Measurements from ENCODE around the gene PXDC1.

Gene PXDC1

DNA sequence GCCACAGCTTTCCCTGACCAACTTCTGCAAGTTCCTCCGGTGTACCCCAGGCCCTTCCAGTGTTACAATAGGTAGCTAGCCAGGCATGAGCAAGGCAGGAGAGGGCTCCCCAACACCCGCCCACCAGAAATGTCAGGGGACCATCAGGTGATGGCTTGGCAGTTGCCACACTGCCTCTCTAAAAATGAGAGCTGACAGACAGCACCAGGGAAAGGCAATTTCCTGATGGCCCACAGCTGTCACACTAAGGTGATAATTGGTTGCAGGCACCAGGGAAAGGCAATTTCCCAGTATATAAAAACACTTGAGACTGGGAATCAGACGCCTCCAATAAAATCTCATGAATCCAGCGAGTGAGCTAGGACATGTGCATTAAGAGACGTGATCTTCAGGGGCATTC lies 49.9 kb downstream of the PXDC1 start:
- no peak overlapping the region for H3K4me3 ChIP-seq (ENCODE audit: low read depth, low read length)
- TF ChIP-seq, protein P1, sequence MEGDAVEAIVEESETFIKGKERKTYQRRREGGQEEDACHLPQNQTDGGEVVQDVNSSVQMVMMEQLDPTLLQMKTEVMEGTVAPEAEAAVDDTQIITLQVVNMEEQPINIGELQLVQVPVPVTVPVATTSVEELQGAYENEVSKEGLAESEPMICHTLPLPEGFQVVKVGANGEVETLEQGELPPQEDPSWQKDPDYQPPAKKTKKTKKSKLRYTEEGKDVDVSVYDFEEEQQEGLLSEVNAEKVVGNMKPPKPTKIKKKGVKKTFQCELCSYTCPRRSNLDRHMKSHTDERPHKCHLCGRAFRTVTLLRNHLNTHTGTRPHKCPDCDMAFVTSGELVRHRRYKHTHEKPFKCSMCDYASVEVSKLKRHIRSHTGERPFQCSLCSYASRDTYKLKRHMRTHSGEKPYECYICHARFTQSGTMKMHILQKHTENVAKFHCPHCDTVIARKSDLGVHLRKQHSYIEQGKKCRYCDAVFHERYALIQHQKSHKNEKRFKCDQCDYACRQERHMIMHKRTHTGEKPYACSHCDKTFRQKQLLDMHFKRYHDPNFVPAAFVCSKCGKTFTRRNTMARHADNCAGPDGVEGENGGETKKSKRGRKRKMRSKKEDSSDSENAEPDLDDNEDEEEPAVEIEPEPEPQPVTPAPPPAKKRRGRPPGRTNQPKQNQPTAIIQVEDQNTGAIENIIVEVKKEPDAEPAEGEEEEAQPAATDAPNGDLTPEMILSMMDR (IDR thresholded peaks at IDR 0.05; ENCODE audit: borderline replicate concordance, insufficient read depth, low read depth, low read length), result no peak

DNA sequence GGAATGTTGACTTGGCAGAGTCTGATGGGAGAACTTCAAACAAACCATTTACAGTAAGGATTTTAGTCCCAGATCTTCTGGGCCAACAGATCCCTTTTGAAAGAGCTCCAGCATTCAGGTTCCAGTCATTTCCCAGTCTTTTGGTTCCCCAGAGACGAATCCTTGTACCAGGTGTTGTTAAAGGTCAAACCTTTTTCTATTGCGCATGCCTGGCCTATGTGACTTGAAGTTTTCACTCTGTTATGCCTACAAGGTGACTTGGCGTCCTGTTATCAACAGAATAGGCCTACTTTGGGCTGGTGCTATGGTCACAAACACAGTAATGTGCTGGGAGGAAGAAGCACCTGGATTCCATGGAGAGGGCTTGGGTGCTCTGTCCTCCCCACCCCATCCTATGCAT lies 52.3 kb downstream of the PXDC1 start:
- TF ChIP-seq, protein P1 (IDR thresholded peaks at IDR 0.05; ENCODE audit: borderline replicate concordance, insufficient read depth, low read depth, low read length), result no peak
- H3K4me3 ChIP-seq (ENCODE audit: low read depth, low read length), result no peak overlapping the region

DNA sequence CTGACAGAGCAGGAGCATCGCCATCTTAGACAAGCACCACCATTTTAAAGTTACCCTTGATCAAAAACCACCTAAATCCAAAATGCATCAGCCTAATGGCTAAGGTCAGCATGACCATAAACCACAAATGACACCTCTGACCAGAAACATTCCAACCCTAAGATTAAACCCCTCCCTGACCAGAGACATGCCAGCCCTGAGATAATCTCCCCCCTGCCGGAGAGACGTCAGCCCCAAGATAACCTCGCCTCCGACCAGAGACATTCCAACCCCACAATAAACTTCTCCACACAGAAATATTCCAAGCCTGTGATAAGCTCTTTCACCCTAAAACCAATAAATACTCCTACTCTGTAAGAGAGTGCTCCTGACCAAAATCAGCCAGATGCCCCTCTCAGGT lies 53.5 kb downstream of the PXDC1 start:
- TF ChIP-seq, protein P1 (IDR thresholded peaks at IDR 0.05; ENCODE audit: borderline replicate concordance, insufficient read depth, low read depth, low read length), result no peak
- no peak overlapping the region for H3K4me3 ChIP-seq (ENCODE audit: low read depth, low read length)

DNA sequence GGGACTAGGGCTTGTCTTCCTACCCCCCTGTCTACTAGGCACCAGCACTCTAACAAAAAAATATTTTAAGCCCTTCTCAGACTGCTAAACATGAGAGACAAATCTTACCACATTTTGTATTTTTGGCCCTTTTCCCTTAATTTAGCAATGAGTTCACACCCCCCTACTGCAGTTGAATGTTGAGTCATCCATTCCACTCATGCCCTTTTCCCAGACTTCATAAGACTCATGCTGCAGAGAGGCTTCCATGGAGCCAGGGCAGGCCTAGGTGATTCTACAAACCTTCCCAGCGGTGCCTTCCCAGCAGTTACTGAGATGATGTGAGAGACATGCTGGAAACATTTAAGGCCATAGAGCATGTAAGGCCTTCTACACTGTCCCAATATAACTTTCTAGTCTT lies 53.9 kb downstream of the PXDC1 start:
- TF ChIP-seq, protein P1 (IDR thresholded peaks at IDR 0.05; ENCODE audit: borderline replicate concordance, insufficient read depth, low read depth, low read length), result no peak

DNA sequence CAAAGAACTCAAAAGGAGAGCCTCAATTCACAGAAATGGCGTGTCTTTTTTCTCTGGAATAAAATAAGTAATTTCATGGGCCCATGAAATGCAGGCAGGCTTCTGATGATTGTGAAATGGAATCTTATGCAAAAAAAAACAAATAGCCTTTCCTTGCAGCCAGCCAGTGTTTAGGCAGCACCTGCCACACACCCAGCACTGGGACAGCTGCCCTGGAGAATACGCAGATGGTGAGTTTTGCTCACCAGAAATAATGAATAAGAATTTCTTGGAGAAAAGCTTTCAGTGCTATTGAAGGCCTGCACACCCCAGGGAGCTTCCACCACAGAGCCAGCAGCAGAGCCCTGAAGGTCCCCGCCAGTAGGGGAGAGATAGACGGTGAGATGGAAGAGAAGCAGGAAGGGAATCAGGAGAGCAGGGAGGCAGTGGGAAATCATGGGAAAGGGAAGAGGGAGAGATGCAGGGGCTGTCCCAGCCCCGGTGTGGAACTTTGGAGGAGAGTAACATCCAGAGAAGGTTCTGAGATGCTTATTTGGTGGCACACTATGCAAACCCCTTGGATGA lies 54.9 kb downstream of the PXDC1 start:
- TF ChIP-seq, protein P1 (IDR thresholded peaks at IDR 0.05; ENCODE audit: borderline replicate concordance, insufficient read depth, low read depth, low read length), result no peak
- no peak overlapping the region for H3K4me3 ChIP-seq (ENCODE audit: low read depth, low read length)

More for the DNA sequence above, 53.9 kb downstream of the PXDC1 start:
- H3K4me3 ChIP-seq (ENCODE audit: low read depth, low read length), result no peak overlapping the region

DNA sequence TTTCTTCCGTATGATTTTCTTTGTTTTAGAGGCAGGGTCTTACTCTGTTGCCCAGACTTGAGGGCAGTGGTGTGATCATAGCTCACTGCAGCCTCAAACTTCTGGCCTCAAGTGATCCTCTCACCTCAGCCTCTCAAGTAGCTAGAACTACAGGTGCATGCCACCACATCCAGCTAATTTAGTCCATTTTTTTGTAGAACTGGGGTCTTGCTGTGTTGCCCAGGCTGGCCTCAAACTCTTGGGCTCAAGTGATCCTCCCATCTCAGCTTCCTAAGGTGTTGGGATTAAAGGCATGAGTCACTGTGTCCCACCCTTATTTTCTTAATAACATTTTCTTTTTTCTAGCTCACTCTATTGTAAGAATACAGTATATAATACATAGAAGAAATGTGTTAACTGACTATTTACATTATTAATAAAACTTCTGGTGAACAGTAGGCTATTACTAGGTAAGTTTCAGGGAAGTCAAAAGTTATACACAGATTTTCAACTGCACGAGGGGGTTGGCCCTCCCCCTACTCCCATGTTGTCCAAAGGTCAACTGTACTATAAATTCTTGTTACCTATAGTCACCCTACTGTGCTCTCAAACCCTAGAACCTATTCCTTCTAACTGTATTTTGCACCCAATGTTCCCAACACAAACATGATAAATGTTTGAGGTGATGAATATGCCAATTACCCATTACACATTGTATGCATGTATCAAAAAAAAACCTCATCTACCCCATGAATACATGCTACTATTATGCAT lies 56.3 kb downstream of the PXDC1 start:
- TF ChIP-seq, protein P1 (IDR thresholded peaks at IDR 0.05; ENCODE audit: borderline replicate concordance, insufficient read depth, low read depth, low read length), result no peak

DNA sequence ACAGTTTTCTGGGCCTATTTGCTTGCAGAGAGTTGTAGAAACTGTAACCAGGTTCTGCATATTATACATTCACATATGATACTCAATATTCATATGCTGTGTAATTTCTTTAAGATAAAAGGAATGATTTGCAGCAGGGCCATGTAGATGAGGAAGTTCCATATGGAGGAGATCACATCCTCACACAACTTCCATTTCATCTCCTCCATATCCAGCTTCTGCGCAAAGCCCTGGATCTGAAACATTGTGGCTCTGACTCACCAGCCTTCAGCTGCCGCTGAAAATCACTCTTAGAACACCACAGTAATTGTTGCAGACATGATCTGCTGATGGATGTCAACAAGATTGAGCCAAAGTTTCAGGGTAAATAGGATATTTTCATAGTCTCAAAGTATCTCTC lies 57.7 kb downstream of the PXDC1 start:
- TF ChIP-seq, protein P1 (IDR thresholded peaks at IDR 0.05; ENCODE audit: borderline replicate concordance, insufficient read depth, low read depth, low read length), result no peak
- H3K4me3 ChIP-seq (ENCODE audit: low read depth, low read length), result no peak overlapping the region

More for the DNA sequence above, 56.3 kb downstream of the PXDC1 start:
- H3K4me3 ChIP-seq (ENCODE audit: low read depth, low read length), result no peak overlapping the region
